ENCODE data around the gene SMAD3.

The SMAD3 gene

DNA sequence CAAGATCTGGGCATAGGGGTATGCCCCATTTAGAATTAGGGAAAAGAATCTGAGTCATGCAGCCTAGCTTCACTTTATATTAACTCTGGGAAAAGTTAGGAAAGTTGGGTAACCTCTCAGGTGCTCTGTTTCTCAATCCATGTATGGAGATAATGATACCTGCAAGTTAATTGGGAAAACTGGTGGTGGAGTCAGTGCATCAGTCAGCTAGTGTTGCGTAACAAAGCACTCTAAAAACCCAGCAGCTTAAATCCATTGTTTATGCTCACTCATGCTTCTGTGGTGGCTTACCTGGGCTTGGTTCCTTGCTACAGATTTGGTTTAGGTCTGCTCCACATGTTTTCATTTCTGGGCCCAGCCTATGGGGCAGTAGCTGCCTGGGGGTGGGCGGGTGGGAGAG lies 91.0 kb downstream of the SMAD3 start:
- Histone ChIP-seq H3K27ac (replicated peaks) (no peak overlapping the region), H3K27me3 (ENCODE audit: insufficient read depth, poor library complexity, severe bottlenecking) (no peaks in the 10 kb centered on the region), H3K4me3 (replicated peaks; ENCODE audit: insufficient read depth, low read length) (no peak overlapping the region)
- DNase-seq (ENCODE audit: low read depth in 1 of 2, low spot score in 1 of 2): no peak
- TF ChIP-seq SPI1 (IDR thresholded peaks at IDR 0.05; ENCODE audit: borderline replicate concordance, low read depth) (no peak), POLR2AphosphoS5 (IDR thresholded peaks at IDR 0.05; ENCODE audit: low read depth) (no peak), GABPA (IDR thresholded peaks at IDR 0.05; ENCODE audit: low read depth) (no peak)
- TF ChIP-seq, protein P1, sequence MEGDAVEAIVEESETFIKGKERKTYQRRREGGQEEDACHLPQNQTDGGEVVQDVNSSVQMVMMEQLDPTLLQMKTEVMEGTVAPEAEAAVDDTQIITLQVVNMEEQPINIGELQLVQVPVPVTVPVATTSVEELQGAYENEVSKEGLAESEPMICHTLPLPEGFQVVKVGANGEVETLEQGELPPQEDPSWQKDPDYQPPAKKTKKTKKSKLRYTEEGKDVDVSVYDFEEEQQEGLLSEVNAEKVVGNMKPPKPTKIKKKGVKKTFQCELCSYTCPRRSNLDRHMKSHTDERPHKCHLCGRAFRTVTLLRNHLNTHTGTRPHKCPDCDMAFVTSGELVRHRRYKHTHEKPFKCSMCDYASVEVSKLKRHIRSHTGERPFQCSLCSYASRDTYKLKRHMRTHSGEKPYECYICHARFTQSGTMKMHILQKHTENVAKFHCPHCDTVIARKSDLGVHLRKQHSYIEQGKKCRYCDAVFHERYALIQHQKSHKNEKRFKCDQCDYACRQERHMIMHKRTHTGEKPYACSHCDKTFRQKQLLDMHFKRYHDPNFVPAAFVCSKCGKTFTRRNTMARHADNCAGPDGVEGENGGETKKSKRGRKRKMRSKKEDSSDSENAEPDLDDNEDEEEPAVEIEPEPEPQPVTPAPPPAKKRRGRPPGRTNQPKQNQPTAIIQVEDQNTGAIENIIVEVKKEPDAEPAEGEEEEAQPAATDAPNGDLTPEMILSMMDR (IDR thresholded peaks at IDR 0.05; ENCODE audit: insufficient read depth, low read length): no peak
- TF ChIP-seq, protein P2, sequence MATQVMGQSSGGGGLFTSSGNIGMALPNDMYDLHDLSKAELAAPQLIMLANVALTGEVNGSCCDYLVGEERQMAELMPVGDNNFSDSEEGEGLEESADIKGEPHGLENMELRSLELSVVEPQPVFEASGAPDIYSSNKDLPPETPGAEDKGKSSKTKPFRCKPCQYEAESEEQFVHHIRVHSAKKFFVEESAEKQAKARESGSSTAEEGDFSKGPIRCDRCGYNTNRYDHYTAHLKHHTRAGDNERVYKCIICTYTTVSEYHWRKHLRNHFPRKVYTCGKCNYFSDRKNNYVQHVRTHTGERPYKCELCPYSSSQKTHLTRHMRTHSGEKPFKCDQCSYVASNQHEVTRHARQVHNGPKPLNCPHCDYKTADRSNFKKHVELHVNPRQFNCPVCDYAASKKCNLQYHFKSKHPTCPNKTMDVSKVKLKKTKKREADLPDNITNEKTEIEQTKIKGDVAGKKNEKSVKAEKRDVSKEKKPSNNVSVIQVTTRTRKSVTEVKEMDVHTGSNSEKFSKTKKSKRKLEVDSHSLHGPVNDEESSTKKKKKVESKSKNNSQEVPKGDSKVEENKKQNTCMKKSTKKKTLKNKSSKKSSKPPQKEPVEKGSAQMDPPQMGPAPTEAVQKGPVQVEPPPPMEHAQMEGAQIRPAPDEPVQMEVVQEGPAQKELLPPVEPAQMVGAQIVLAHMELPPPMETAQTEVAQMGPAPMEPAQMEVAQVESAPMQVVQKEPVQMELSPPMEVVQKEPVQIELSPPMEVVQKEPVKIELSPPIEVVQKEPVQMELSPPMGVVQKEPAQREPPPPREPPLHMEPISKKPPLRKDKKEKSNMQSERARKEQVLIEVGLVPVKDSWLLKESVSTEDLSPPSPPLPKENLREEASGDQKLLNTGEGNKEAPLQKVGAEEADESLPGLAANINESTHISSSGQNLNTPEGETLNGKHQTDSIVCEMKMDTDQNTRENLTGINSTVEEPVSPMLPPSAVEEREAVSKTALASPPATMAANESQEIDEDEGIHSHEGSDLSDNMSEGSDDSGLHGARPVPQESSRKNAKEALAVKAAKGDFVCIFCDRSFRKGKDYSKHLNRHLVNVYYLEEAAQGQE (IDR thresholded peaks at IDR 0.05; ENCODE audit: insufficient replicate concordance, low read depth): no peak

DNA sequence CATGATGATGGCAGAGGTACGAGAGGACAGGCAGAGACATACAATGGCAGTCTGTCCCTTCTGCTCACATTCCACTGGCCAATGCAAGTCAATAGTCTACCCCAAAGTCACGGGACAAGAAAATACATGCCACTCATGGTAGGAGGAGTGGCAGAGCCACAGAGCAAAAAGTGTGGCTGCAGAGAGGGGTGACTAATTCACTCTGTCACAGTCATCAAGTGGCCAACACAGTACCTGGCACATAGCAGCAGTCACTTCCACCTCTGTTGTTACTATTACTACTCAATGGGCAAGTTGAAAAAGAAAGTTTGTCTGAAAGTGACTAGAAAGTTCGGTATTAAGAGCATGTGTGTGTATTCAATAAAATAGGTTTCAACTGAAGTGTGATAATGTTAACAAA lies 91.4 kb downstream of the SMAD3 start:
- DNase-seq (ENCODE audit: low read depth in 1 of 2, low spot score in 1 of 2): no peak
- TF ChIP-seq GABPA (IDR thresholded peaks at IDR 0.05; ENCODE audit: low read depth): no peak
- H3K27me3 ChIP-seq (ENCODE audit: insufficient read depth, poor library complexity, severe bottlenecking): no peaks in the 10 kb centered on the region
- no peak overlapping the region for H3K4me3 ChIP-seq (replicated peaks; ENCODE audit: insufficient read depth, low read length)
- H3K27ac ChIP-seq (replicated peaks): no peak overlapping the region

DNA sequence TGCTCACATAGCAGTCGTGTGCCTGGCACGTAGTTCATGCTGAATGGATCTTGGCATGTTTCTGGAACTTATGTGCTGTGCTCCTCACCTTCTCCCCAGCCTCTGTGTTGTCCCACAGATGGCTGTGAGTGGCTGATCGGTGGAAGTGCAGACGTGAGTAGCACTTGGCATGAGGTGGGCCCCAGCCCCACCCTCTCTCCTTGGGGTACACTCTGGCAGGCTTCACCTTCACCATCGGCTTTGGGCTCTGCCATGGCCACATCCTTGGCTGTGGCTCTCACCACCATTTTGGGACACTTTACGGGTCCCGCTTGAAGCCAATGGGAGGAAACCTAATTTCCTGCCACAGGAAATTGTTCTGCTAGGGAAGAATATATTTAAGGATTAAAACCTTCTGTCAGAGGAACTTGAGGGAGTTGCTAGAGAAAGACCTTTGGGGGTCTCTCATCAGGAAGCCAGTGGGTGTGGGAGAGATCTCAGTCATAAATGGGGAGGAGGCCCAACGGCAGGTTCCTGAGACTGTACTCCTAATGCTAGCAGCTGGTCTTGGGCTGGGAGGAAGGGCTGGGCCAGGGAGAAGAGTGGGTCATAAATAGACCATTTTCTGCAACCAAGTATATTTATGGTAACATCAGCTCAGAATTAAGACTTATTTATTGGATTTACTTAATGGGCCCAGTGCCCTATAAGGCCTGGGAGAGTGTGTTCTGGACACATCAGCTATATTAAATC lies 92.3 kb downstream of the SMAD3 start:
- TF ChIP-seq, protein P1 (IDR thresholded peaks at IDR 0.05; ENCODE audit: insufficient read depth, low read length): no peak
- TF ChIP-seq GABPA (IDR thresholded peaks at IDR 0.05; ENCODE audit: low read depth): no peak
- no peak for TF ChIP-seq POLR2AphosphoS5 (IDR thresholded peaks at IDR 0.05; ENCODE audit: low read depth)
- no peak for TF ChIP-seq SPI1 (IDR thresholded peaks at IDR 0.05; ENCODE audit: borderline replicate concordance, low read depth)
- TF ChIP-seq, protein P2 (IDR thresholded peaks at IDR 0.05; ENCODE audit: insufficient replicate concordance, low read depth): no peak
- Histone ChIP-seq H3K27me3 (ENCODE audit: insufficient read depth, poor library complexity, severe bottlenecking) (no peaks in the 10 kb centered on the region), H3K4me3 (replicated peaks; ENCODE audit: insufficient read depth, low read length) (no peak overlapping the region), H3K27ac (replicated peaks) (no peak overlapping the region)
- DNase-seq (ENCODE audit: low read depth in 1 of 2, low spot score in 1 of 2): no peak

DNA sequence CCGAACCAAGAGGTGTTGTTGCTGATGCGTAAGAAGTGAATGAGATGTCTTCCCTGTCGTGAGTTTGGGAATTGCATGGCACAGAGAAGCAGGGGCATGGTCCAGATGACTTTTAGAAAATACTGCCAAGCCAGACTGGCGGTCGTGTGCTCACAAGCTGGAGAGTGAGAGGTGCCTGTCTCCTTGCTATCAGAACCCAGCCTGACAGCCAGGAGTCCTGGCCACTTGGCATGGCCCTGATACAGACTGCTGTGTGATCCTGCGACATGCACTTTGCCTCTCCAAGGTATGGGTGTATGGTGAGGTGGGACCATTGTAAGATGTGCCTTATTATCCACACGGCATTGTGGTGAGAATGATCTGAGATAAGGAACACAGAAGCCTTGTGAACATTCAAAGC lies 93.0 kb downstream of the SMAD3 start:
- TF ChIP-seq SPI1 (IDR thresholded peaks at IDR 0.05; ENCODE audit: borderline replicate concordance, low read depth): no peak
- TF ChIP-seq GABPA (IDR thresholded peaks at IDR 0.05; ENCODE audit: low read depth): no peak
- TF ChIP-seq, protein P1 (IDR thresholded peaks at IDR 0.05; ENCODE audit: insufficient read depth, low read length): no peak
- TF ChIP-seq, protein P2 (IDR thresholded peaks at IDR 0.05; ENCODE audit: insufficient replicate concordance, low read depth): no peak
- no peak for TF ChIP-seq POLR2AphosphoS5 (IDR thresholded peaks at IDR 0.05; ENCODE audit: low read depth)
- no peak for DNase-seq (ENCODE audit: low read depth in 1 of 2, low spot score in 1 of 2)
- Histone ChIP-seq H3K4me3 (replicated peaks; ENCODE audit: insufficient read depth, low read length) (no peak overlapping the region), H3K27ac (replicated peaks) (no peak overlapping the region), H3K27me3 (ENCODE audit: insufficient read depth, poor library complexity, severe bottlenecking) (no peaks in the 10 kb centered on the region)
